Measurements from ENCODE around the gene AMN. TPM values are rescaled to one million over a fixed set of nuclear protein-coding genes. Genes with fewer than 3 reads are reported as not detected.

AMN gene
- total and polyA plus RNA-seq, 2 experiments from 2014 or later = 0.69 to 1.2 TPM

DNA sequence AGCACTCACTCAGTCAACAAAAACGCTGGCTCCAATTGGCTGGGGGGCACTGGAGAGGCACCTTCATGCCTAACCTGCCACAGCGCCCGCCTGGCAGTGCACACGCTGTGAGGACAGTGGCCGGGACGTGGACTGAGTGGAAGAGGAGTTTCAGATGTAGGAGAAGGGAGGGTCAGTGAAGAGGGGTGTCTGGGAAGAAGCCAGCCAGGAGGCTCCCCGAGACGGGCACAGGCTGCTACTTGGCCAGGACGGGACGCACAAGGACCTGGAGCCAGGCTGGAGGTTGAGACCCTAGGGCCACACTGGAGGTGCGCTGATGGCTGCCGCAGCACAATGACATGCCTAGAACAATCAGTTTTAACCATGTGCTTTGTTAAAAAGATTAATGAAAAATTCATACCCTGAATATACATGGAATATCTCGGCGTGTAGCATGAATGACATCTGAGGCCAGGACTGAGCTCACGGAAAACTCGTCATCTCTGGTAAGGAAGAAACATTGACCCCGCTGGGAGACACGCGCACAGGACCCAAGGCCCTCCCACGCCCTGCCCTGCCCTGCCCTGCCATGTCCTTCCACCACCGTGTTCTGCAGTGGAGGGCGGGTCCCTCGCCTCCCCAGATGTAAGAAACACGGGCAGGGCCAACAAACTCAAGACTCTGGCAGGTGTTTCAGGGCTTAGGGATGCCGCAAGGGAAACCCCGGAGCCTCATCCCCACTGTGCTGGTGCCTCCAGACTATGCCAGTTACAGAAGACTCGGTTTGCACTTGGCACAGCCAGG, 25.0 kb downstream of the AMN start:
- Histone ChIP-seq H3K4me1 (ENCODE audit: insufficient read depth) (no peaks in the 10 kb centered on the region), H3K79me2 (replicated peaks; ENCODE audit: insufficient read depth) (no peaks in the 10 kb centered on the region), H3K27ac (ENCODE audit: low read depth) (no peak overlapping the region; the same call in 1 of the 2 replicates), H3K36me3 (ENCODE audit: insufficient read depth) (peaks cover 19% of the 10 kb centered on the region), H4K20me1 (replicated peaks; ENCODE audit: insufficient read depth) (no peaks in the 10 kb centered on the region; the same call in 1 of the 2 replicates), H2AFZ (no peak overlapping the region), H3F3A (replicated peaks; ENCODE audit: low read depth) (no peaks in the 10 kb centered on the region), H3K4me3 (no peak overlapping the region), H3K9me2 (ENCODE audit: insufficient read depth) (no peaks in the 10 kb centered on the region), H3K27me3 (ENCODE audit: insufficient read depth) (no peaks in the 10 kb centered on the region), H3K4me2 (no peak overlapping the region)
- no peak for TF ChIP-seq CREB1 (CRISPR knock-in tag; IDR thresholded peaks at IDR 0.05; ENCODE audit: low read depth)
- TF ChIP-seq, protein P1, sequence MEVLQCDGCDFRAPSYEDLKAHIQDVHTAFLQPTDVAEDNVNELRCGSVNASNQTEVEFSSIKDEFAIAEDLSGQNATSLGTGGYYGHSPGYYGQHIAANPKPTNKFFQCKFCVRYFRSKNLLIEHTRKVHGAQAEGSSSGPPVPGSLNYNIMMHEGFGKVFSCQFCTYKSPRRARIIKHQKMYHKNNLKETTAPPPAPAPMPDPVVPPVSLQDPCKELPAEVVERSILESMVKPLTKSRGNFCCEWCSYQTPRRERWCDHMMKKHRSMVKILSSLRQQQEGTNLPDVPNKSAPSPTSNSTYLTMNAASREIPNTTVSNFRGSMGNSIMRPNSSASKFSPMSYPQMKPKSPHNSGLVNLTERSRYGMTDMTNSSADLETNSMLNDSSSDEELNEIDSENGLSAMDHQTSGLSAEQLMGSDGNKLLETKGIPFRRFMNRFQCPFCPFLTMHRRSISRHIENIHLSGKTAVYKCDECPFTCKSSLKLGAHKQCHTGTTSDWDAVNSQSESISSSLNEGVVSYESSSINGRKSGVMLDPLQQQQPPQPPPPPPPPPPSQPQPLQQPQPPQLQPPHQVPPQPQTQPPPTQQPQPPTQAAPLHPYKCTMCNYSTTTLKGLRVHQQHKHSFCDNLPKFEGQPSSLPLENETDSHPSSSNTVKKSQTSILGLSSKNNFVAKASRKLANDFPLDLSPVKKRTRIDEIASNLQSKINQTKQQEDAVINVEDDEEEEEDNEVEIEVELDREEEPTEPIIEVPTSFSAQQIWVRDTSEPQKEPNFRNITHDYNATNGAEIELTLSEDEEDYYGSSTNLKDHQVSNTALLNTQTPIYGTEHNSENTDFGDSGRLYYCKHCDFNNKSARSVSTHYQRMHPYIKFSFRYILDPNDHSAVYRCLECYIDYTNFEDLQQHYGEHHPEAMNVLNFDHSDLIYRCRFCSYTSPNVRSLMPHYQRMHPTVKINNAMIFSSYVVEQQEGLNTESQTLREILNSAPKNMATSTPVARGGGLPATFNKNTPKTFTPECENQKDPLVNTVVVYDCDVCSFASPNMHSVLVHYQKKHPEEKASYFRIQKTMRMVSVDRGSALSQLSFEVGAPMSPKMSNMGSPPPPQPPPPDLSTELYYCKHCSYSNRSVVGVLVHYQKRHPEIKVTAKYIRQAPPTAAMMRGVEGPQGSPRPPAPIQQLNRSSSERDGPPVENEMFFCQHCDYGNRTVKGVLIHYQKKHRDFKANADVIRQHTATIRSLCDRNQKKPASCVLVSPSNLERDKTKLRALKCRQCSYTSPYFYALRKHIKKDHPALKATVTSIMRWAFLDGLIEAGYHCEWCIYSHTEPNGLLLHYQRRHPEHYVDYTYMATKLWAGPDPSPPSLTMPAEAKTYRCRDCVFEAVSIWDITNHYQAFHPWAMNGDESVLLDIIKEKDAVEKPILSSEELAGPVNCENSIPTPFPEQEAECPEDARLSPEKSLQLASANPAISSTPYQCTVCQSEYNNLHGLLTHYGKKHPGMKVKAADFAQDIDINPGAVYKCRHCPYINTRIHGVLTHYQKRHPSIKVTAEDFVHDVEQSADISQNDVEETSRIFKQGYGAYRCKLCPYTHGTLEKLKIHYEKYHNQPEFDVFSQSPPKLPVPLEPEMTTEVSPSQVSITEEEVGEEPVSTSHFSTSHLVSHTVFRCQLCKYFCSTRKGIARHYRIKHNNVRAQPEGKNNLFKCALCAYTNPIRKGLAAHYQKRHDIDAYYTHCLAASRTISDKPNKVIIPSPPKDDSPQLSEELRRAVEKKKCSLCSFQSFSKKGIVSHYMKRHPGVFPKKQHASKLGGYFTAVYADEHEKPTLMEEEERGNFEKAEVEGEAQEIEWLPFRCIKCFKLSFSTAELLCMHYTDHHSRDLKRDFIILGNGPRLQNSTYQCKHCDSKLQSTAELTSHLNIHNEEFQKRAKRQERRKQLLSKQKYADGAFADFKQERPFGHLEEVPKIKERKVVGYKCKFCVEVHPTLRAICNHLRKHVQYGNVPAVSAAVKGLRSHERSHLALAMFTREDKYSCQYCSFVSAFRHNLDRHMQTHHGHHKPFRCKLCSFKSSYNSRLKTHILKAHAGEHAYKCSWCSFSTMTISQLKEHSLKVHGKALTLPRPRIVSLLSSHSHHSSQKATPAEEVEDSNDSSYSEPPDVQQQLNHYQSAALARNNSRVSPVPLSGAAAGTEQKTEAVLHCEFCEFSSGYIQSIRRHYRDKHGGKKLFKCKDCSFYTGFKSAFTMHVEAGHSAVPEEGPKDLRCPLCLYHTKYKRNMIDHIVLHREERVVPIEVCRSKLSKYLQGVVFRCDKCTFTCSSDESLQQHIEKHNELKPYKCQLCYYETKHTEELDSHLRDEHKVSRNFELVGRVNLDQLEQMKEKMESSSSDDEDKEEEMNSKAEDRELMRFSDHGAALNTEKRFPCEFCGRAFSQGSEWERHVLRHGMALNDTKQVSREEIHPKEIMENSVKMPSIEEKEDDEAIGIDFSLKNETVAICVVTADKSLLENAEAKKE (CRISPR knock-in tag; IDR thresholded peaks at IDR 0.05) = no peak
- TF ChIP-seq ZNF114 (CRISPR knock-in tag; IDR thresholded peaks at IDR 0.05) = no peak
- TF ChIP-seq EZH2 (IDR thresholded peaks at IDR 0.05; ENCODE audit: low read depth, unreplicated experiment) = no peak
- no peak for TF ChIP-seq JUNB (IDR thresholded peaks at IDR 0.05; ENCODE audit: unreplicated experiment)
- TF ChIP-seq, protein P2, sequence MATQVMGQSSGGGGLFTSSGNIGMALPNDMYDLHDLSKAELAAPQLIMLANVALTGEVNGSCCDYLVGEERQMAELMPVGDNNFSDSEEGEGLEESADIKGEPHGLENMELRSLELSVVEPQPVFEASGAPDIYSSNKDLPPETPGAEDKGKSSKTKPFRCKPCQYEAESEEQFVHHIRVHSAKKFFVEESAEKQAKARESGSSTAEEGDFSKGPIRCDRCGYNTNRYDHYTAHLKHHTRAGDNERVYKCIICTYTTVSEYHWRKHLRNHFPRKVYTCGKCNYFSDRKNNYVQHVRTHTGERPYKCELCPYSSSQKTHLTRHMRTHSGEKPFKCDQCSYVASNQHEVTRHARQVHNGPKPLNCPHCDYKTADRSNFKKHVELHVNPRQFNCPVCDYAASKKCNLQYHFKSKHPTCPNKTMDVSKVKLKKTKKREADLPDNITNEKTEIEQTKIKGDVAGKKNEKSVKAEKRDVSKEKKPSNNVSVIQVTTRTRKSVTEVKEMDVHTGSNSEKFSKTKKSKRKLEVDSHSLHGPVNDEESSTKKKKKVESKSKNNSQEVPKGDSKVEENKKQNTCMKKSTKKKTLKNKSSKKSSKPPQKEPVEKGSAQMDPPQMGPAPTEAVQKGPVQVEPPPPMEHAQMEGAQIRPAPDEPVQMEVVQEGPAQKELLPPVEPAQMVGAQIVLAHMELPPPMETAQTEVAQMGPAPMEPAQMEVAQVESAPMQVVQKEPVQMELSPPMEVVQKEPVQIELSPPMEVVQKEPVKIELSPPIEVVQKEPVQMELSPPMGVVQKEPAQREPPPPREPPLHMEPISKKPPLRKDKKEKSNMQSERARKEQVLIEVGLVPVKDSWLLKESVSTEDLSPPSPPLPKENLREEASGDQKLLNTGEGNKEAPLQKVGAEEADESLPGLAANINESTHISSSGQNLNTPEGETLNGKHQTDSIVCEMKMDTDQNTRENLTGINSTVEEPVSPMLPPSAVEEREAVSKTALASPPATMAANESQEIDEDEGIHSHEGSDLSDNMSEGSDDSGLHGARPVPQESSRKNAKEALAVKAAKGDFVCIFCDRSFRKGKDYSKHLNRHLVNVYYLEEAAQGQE (IDR thresholded peaks at IDR 0.05; ENCODE audit: unreplicated experiment) = no peak
- no peak for TF ChIP-seq EZH2phosphoT487 (IDR thresholded peaks at IDR 0.05; ENCODE audit: unreplicated experiment)
- no peak for TF ChIP-seq STAT1 (IDR thresholded peaks at IDR 0.05; ENCODE audit: unreplicated experiment)
- no peak for TF ChIP-seq ZNF331 (CRISPR knock-in tag; IDR thresholded peaks at IDR 0.05; ENCODE audit: low read depth)
- no peak for TF ChIP-seq POLR2AphosphoS5 (IDR thresholded peaks at IDR 0.05; ENCODE audit: low read depth)
- TF ChIP-seq, protein P3, sequence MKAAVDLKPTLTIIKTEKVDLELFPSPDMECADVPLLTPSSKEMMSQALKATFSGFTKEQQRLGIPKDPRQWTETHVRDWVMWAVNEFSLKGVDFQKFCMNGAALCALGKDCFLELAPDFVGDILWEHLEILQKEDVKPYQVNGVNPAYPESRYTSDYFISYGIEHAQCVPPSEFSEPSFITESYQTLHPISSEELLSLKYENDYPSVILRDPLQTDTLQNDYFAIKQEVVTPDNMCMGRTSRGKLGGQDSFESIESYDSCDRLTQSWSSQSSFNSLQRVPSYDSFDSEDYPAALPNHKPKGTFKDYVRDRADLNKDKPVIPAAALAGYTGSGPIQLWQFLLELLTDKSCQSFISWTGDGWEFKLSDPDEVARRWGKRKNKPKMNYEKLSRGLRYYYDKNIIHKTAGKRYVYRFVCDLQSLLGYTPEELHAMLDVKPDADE (IDR thresholded peaks at IDR 0.05) = no peak
- TF ChIP-seq, protein P4, sequence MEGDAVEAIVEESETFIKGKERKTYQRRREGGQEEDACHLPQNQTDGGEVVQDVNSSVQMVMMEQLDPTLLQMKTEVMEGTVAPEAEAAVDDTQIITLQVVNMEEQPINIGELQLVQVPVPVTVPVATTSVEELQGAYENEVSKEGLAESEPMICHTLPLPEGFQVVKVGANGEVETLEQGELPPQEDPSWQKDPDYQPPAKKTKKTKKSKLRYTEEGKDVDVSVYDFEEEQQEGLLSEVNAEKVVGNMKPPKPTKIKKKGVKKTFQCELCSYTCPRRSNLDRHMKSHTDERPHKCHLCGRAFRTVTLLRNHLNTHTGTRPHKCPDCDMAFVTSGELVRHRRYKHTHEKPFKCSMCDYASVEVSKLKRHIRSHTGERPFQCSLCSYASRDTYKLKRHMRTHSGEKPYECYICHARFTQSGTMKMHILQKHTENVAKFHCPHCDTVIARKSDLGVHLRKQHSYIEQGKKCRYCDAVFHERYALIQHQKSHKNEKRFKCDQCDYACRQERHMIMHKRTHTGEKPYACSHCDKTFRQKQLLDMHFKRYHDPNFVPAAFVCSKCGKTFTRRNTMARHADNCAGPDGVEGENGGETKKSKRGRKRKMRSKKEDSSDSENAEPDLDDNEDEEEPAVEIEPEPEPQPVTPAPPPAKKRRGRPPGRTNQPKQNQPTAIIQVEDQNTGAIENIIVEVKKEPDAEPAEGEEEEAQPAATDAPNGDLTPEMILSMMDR (conservative IDR thresholded peaks at IDR 0.05; ENCODE audit: low read depth in 2 of 2) = no peak
- no peak for TF ChIP-seq NANOG (IDR thresholded peaks at IDR 0.05; ENCODE audit: borderline replicate concordance)
- H3K4me3 Mint-ChIP-seq = no peak overlapping the region
- H3K27ac Mint-ChIP-seq = no peak overlapping the region
- ATAC-seq (no peak), DNase-seq (ENCODE audit: low spot score) (no peak)
- peaks cover 2% of the 10 kb centered on the region for H3K27me3 Mint-ChIP-seq (ENCODE audit: insufficient read depth, low read depth, poor library complexity)
- H3K9me3 Mint-ChIP-seq = no peaks in the 10 kb centered on the region
- H3K36me3 Mint-ChIP-seq (ENCODE audit: low read depth) = peaks cover 72% of the 10 kb centered on the region
- no peaks in the 10 kb centered on the region for H3K4me1 Mint-ChIP-seq

Measured in GM23338 (cell line).